GM19351 (cell line): ENCODE results near the gene MACROD1.

ENCODE experiments used
- ATAC-seq: cut with Tn5 transposase; IDR thresholded peaks from one replicate; pipeline ENCODE4 v1.9.1; 2021; ENCODE audit warnings: mild to moderate bottlenecking, moderate library complexity; ENCODE audit not compliant: unreplicated experiment

MACROD1 gene

DNA sequence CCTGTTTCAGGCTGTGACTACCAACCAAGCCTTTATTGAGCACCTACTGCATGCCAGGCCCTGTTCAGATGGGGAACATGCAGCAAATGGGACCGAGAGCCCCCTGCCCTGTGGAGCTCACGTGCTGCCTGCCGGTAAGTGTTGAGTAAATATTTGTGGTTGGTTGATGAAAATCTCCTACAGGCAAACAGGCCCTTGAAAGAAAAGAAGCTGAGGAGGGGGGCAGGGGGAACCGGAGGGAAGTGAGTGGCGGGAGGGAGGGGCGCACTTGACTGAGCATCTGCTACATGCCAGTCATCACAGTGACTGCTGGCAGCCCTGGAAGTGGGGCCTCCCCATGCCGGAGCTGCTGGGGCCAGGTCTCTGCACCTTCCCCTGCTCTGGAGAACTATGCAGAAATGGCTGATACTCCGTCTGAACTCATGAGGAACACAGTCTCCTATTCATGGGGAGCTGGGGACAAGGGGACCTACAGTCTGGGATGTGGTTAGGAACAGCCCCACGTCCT, 34.2 kb downstream of the MACROD1 start:
- ATAC-seq = no peak

DNA sequence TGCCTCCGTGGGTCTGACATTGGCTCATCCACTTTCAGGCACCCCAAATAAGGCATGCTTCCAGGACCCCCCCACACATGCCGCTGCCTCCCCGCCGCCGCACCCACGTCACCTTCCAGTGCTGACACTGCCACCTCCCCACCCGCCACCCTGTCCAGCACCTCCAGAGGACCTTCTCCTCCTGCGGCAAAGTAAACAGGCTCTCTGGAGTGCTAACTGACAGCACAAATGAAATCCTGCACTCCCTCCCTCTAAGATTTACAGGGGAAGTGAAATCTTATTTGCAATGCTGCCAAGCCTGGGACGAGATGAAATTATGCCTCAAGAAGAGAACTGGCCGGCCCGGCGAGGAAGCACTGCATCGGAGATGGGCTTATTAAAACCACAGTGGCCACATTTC, 35.3 kb downstream of the MACROD1 start:
- no peak for ATAC-seq

DNA sequence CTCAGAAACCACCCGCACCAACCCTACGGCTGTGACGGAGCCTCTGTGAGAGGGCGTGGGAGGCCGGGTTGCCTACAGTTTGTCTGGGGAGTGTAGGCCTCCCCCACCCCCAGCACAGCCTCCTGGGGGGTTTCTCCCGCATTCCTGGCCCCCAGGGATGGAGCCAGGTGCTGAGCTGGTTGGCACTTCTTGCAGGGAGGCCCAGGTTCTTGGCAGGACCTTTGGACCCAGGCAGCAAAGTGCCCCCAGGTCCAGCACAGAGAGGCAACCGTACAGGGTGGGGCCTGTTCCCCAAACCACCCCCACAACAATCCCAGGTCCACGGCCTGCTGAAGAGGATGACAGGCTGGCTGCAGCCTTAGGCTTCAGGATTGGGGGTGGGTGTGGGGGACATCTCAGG, 36.5 kb downstream of the MACROD1 start:
- ATAC-seq = no peak

DNA sequence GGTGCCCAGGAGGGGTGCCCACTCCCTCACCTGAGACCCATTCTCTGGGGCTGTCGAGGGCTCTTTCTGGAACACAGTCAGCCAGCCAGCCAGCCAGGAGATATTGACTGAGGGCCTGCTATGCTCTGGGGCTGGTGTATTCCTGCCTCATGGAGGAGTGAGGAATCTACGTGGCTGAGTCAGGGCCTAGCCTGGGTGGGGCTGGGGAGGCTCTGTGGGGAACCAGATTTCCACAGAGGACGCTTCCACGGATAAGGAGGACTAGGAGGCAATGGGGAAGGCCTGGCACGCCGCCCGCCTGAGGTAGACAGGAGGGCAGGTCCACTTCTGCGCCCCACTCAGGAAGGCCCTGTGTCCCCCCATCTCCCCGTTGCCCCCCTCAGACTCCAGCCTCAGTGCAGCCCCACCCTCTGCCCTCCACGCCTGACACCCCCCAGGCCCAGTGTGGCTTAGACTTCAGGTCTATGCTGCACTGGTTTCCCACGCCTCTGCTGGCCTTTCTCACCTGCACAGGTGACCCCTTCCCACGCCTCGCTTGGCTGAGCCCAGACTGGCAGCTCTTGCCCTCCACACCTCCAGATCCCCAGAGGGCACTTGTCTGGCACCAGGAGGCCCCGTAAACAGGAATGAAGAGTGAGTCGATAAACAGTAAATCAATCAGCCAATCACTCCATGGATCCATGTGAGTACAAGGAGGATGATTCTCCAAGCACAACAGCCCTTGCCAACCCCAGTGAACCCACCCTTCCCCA, 37.5 kb downstream of the MACROD1 start:
- ATAC-seq = no peak

DNA sequence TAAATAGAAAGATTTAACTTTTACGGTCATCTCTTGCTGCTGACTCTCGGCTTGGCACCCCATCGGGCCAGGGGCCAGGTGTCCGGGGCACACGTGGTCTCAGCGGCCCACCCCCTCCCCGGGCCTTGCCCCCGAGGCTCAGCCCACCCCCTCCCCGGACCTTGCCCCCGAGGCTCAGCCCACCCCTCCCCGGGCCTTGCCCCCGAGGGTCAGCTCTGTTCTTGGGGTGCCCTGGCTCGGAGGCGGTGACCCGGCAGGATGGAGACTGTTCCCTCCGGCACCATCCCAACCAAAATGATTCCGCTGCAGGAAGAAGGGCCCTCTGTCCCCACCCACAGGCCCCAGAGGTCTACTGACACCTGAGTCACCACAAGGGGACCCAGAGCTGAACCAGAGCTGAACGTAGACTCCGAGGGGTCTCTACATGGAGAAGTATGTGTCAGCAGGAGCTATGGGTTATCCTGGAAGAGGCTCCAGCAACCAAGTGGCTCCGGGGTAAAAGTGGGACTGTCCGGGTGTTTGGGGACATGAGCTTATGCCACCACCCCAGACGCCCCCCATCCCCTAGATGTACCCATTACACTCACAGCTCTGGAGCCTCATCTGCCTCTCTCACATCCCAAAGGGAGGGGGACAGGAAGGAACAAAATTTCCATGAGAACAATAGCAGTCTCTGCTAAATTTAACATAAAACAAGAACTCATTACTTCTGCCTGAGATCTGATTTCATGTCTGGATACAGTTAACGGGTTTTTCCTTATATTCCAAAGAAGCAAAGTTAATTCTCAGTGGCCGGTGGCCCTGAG, 38.4 kb downstream of the MACROD1 start:
- ATAC-seq = no peak

GRCh38 chr11:64126796-64127195, 39.1 kb downstream of the MACROD1 start:
- ATAC-seq = no peak

- ATAC-seq = no peak
Measured at GRCh38 chr11:64126371-64126770, 39.5 kb downstream of the MACROD1 start.

- ATAC-seq = no peak
Measured at GRCh38 chr11:64125676-64126075, 40.2 kb downstream of the MACROD1 start.

DNA sequence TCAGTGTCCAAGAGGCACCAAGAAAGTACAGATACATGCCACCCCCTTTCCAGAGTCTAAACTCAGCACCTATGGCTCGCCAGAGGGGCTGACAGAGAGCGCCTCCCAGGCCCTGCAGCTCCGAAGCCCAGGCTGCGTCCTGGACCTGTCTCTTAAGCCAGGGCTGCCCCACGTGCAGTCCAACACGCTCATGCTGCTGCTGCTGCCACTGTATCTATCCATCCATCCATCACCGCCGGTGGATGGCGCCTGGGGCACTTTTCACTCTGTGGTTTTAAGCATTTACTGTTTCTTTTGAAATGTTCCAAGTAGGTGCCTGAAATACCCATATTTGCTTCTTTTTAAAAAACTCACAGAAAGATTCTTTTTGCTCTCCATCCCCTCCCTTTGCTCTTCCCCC, 41.8 kb downstream of the MACROD1 start:
- ATAC-seq = no peak

DNA sequence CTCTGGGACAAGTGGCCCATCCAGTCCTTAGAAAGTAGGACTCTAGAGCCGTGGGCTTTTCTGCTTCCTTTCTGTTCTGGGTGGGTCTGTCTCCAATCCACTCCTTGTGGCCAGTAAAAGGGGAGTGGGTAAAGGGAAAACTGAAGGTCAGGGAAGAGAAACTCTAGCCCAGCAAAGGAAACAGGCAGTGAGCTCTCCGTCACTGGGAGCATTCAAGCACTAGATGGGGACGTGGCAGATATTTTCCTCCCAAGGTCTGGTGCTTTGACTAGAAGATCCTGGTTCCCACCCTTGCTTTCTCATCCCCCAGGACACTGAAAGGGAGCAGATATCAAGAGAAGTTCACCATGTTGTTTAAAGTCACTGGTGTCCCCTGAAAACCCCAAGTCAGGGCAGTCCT, 42.2 kb downstream of the MACROD1 start:
- no peak for ATAC-seq

GRCh38 chr11:64122411-64123410, 43.2 kb downstream of the MACROD1 start:
- ATAC-seq = no peak

DNA sequence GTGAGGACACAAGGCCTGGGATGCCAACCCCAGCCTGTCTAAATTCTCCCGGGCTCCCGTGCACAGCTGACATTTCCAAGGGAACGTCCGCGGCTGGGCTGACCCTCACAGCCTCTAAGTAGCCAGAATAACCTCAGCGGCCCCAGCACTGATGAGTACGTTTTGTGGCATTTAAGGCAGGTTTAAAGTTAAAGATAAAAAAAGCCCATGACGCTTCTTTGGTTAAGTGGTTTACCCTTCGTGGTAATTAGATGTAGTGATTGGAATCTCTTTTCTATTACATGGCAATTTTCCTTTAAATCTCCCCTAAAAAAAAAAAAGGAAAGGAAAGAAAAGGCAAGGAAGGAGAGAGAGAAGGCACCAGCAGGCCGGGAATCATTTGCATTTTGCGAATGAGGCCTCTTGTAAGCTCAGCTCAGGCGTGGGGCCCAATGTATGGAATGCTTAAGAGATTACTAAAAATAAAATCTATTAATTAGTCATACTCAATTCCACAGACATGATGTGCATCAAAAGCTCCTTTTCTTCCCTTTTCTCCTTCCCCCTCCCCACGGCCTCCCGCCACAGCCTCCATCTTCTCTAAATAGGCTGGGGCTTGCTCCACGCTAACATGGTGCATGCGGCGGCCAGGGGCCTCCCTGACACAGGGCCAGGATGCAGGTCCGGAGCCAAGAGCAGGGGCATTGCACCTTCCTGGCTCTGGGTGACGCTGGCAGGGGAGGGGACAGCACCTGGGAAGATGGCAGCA, 44.1 kb downstream of the MACROD1 start:
- ATAC-seq = no peak

- no peak for ATAC-seq
Measured at GRCh38 chr11:64120951-64121569, 44.9 kb downstream of the MACROD1 start.

- no peak for ATAC-seq
Measured at GRCh38 chr11:64119700-64120099, 46.2 kb downstream of the MACROD1 start.

- no peak for ATAC-seq
Measured at GRCh38 chr11:64118876-64119665, 46.8 kb downstream of the MACROD1 start.

- no peak for ATAC-seq
Measured at GRCh38 chr11:64117763-64118459, 48.0 kb downstream of the MACROD1 start.

GRCh38 chr11:64115531-64116522, 50.1 kb downstream of the MACROD1 start:
- no peak for ATAC-seq
